Measurements from ENCODE around the gene CELF1.

DNA sequence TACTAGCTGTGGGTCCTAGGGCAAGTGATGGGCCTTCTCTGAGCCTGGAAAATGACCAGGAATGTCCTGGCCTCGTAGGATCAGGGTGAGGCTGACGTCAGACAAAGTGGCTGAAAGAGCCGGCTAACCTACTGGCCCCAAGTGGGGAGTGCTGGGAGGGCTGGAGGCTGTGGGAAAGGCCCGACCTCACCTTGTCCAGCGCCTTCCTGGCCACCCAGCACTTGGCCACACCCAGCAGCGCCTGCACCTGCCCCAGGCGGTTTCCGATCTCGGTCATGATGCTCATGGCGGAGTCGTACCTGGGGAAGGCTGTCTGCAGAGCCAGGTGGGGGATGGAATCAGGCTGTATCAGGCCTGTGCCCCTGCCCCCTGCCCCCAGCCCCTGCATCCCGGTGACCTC, 111.5 kb downstream of the CELF1 start:
- no peak for TF ChIP-seq ZNF441 (CRISPR knock-in tag; IDR thresholded peaks at IDR 0.05; ENCODE audit: borderline replicate concordance)
- no peak for TF ChIP-seq JUNB (CRISPR knock-in tag; IDR thresholded peaks at IDR 0.05; ENCODE audit: borderline replicate concordance)
- no peak for TF ChIP-seq FOXC1 (CRISPR knock-in tag; IDR thresholded peaks at IDR 0.05; ENCODE audit: borderline replicate concordance)
- TF ChIP-seq CTCF (CRISPR knock-in tag; IDR thresholded peaks at IDR 0.05), result no peak
- TF ChIP-seq ZNF446 (CRISPR knock-in tag; IDR thresholded peaks at IDR 0.05), result no peak
- TF ChIP-seq NPAS2 (CRISPR knock-in tag; IDR thresholded peaks at IDR 0.05; ENCODE audit: borderline replicate concordance), result no peak
- no peak for TF ChIP-seq ZBED4 (CRISPR knock-in tag; IDR thresholded peaks at IDR 0.05; ENCODE audit: borderline replicate concordance)
- no peak for TF ChIP-seq ZNF619 (CRISPR knock-in tag; IDR thresholded peaks at IDR 0.05)
- no peak for TF ChIP-seq ZNF282 (IDR thresholded peaks at IDR 0.05; ENCODE audit: partially characterized antibody)
- no peak for TF ChIP-seq GABPB1 (CRISPR knock-in tag; IDR thresholded peaks at IDR 0.05)
- no peak for TF ChIP-seq ZNF121 (CRISPR knock-in tag; IDR thresholded peaks at IDR 0.05)
